ENCODE measurements around the gene BTG4. TPM values are rescaled to one million over a fixed set of nuclear protein-coding genes. Genes with fewer than 3 reads are reported as not detected.

The BTG4 gene
- total RNA-seq (ENCODE audit: low replicate concordance) = 0.36 TPM in 1 of 2 replicates, not detected in the other

GRCh38 chr11:111512296-111513239, at the start of gene BTG4:
TSS of gene BTG4 (minus strand) at chr11:111512386. CDS start at chr11:111498776, 13,610 bp downstream.
- TF ChIP-seq CTCF (IDR thresholded peaks at IDR 0.05; ENCODE audit: insufficient read depth, low read length) = no peak
- DNase-seq (ENCODE audit: low read depth) = no peak
- H3K4me3 ChIP-seq (ENCODE audit: low read depth, low read length) = peak within 1 kb of the TSS; percentile 60

- H3K4me3 ChIP-seq (ENCODE audit: low read depth, low read length) = no peak overlapping the region
- TF ChIP-seq CTCF (IDR thresholded peaks at IDR 0.05; ENCODE audit: insufficient read depth, low read length) = no peak
- peak; percentile 70 for DNase-seq (ENCODE audit: low read depth)
These were observed 49.7 kb upstream of the BTG4 start for GRCh38 chr11:111561791-111562325.

- H3K4me3 ChIP-seq (ENCODE audit: low read depth, low read length) = no peak overlapping the region
- no peak for TF ChIP-seq CTCF (IDR thresholded peaks at IDR 0.05; ENCODE audit: insufficient read depth, low read length)
- DNase-seq (ENCODE audit: low read depth) = no peak
These were observed 49.1 kb upstream of the BTG4 start for GRCh38 chr11:111561306-111561705.

GRCh38 chr11:111560800-111561199, 48.6 kb upstream of the BTG4 start:
- no peak for DNase-seq (ENCODE audit: low read depth)
- no peak overlapping the region for H3K4me3 ChIP-seq (ENCODE audit: low read depth, low read length)
- TF ChIP-seq CTCF (IDR thresholded peaks at IDR 0.05; ENCODE audit: insufficient read depth, low read length) = no peak

GRCh38 chr11:111559800-111560464, 47.7 kb upstream of the BTG4 start:
- TF ChIP-seq CTCF (IDR thresholded peaks at IDR 0.05; ENCODE audit: insufficient read depth, low read length) = no peak
- no peak overlapping the region for H3K4me3 ChIP-seq (ENCODE audit: low read depth, low read length)
- no peak for DNase-seq (ENCODE audit: low read depth)

GRCh38 chr11:111557425-111558111, 45.4 kb upstream of the BTG4 start:
- peak overlapping the region; percentile 0 for H3K4me3 ChIP-seq (ENCODE audit: low read depth, low read length)
- peak; percentile 97 for DNase-seq (ENCODE audit: low read depth)
- TF ChIP-seq CTCF (IDR thresholded peaks at IDR 0.05; ENCODE audit: insufficient read depth, low read length) = peak; percentile 31
